ENCODE results near the gene CYB5B.

CYB5B gene

GRCh38 chr16:69469807-69470561, 45.6 kb downstream of the CYB5B start:
- Histone ChIP-seq H3K79me2 (ENCODE audit: low read length) (no peaks in the 10 kb centered on the region), H3F3A (ENCODE audit: insufficient read depth, low read length) (peaks cover 13% of the 10 kb centered on the region), H3K27ac (ENCODE audit: low read length) (peak overlapping the region; percentile 36; the same call in 1 of the 2 replicates), H3K4me1 (ENCODE audit: low read length) (peaks cover 27% of the 10 kb centered on the region), H3K4me3 (ENCODE audit: low read length) (no peak overlapping the region), H3K9me2 (replicated peaks; ENCODE audit: insufficient read depth, low read length) (no peaks in the 10 kb centered on the region), H4K20me1 (ENCODE audit: insufficient read depth, low read length) (no peaks in the 10 kb centered on the region), H2AFZ (ENCODE audit: low read length) (no peak overlapping the region), H3K4me2 (ENCODE audit: low read depth, low read length) (peak overlapping the region; percentile 64), H3K9me3 (replicated peaks; ENCODE audit: insufficient read depth, low read length) (no peaks in the 10 kb centered on the region), H3K27me3 (replicated peaks; ENCODE audit: insufficient read depth, low read length) (no peaks in the 10 kb centered on the region), H3K36me3 (replicated peaks; ENCODE audit: insufficient read depth, low read length) (no peaks in the 10 kb centered on the region), H3K9ac (ENCODE audit: low read length) (no peak overlapping the region)
- TF ChIP-seq CTCF (IDR thresholded peaks at IDR 0.05; ENCODE audit: low read length) (no peak), EZH2phosphoT487 (IDR thresholded peaks at IDR 0.05; ENCODE audit: low read length) (no peak), EZH2 (optimal IDR thresholded peaks at IDR 0.05; ENCODE audit: low read depth, low read length) (no peak)
- peak; percentile 36 for DNase-seq

- H4K20me1 ChIP-seq (ENCODE audit: insufficient read depth, low read length) = no peaks in the 10 kb centered on the region
- peaks cover 27% of the 10 kb centered on the region for H3K4me1 ChIP-seq (ENCODE audit: low read length)
- H3K27me3 ChIP-seq (replicated peaks; ENCODE audit: insufficient read depth, low read length) = no peaks in the 10 kb centered on the region
Observed at GRCh38 chr16:69471121-69471520, 46.7 kb downstream of the CYB5B start.

GRCh38 chr16:69474408-69474807, 50.0 kb downstream of the CYB5B start:
- no peak for DNase-seq
- Histone ChIP-seq H3K4me3 (ENCODE audit: low read length) (no peak overlapping the region), H3K36me3 (replicated peaks; ENCODE audit: insufficient read depth, low read length) (no peaks in the 10 kb centered on the region), H3K9ac (ENCODE audit: low read length) (no peak overlapping the region), H2AFZ (ENCODE audit: low read length) (no peak overlapping the region), H3K4me1 (ENCODE audit: low read length) (peaks cover 12% of the 10 kb centered on the region), H4K20me1 (ENCODE audit: insufficient read depth, low read length) (no peaks in the 10 kb centered on the region), H3K9me2 (replicated peaks; ENCODE audit: insufficient read depth, low read length) (no peaks in the 10 kb centered on the region), H3K4me2 (ENCODE audit: low read depth, low read length) (no peak overlapping the region), H3K9me3 (replicated peaks; ENCODE audit: insufficient read depth, low read length) (no peaks in the 10 kb centered on the region), H3K79me2 (ENCODE audit: low read length) (no peaks in the 10 kb centered on the region), H3K27ac (ENCODE audit: low read length) (no peak overlapping the region), H3K27me3 (replicated peaks; ENCODE audit: insufficient read depth, low read length) (no peaks in the 10 kb centered on the region), H3F3A (ENCODE audit: insufficient read depth, low read length) (peaks cover 11% of the 10 kb centered on the region)
- TF ChIP-seq EZH2 (optimal IDR thresholded peaks at IDR 0.05; ENCODE audit: low read depth, low read length) (no peak), CTCF (IDR thresholded peaks at IDR 0.05; ENCODE audit: low read length) (no peak), EZH2phosphoT487 (IDR thresholded peaks at IDR 0.05; ENCODE audit: low read length) (no peak)

More at GRCh38 chr16:69471121-69471520, 46.7 kb downstream of the CYB5B start:
- no peak for DNase-seq
- Histone ChIP-seq H3K4me3 (ENCODE audit: low read length) (no peak overlapping the region), H3K9ac (ENCODE audit: low read length) (no peak overlapping the region), H2AFZ (ENCODE audit: low read length) (no peak overlapping the region), H3K79me2 (ENCODE audit: low read length) (no peaks in the 10 kb centered on the region), H3K27ac (ENCODE audit: low read length) (no peak overlapping the region), H3K4me2 (ENCODE audit: low read depth, low read length) (peak overlapping the region; percentile 64; the same call in 1 of the 2 replicates), H3K36me3 (replicated peaks; ENCODE audit: insufficient read depth, low read length) (no peaks in the 10 kb centered on the region), H3K9me3 (replicated peaks; ENCODE audit: insufficient read depth, low read length) (no peaks in the 10 kb centered on the region), H3F3A (ENCODE audit: insufficient read depth, low read length) (peaks cover 13% of the 10 kb centered on the region), H3K9me2 (replicated peaks; ENCODE audit: insufficient read depth, low read length) (no peaks in the 10 kb centered on the region)
- no peak for TF ChIP-seq EZH2phosphoT487 (IDR thresholded peaks at IDR 0.05; ENCODE audit: low read length)
- TF ChIP-seq CTCF (IDR thresholded peaks at IDR 0.05; ENCODE audit: low read length) = no peak
- no peak for TF ChIP-seq EZH2 (optimal IDR thresholded peaks at IDR 0.05; ENCODE audit: low read depth, low read length)
